Measurements from ENCODE around the gene LCE2D.
"Not testable (repeated sequence)": the region's sequence is repeated elsewhere in the genome, so short reads cannot be mapped to it uniquely, and the experiment has no call there.

The LCE2D gene

GRCh38 chr1:152663098-152663497 is at the start of gene LCE2D:
TSS of gene LCE2D (plus strand) at chr1:152663380. CDS start at chr1:152664106, 726 bp downstream.
- no peak for DNase-seq

GRCh38 chr1:152613511-152613910 is 49.7 kb upstream of the LCE2D start, which contains the start of gene LCE3B:
TSS of gene LCE3B (plus strand) at chr1:152613811. CDS start at chr1:152613811, 0 bp downstream.
- DNase-seq, result no peak

DNA sequence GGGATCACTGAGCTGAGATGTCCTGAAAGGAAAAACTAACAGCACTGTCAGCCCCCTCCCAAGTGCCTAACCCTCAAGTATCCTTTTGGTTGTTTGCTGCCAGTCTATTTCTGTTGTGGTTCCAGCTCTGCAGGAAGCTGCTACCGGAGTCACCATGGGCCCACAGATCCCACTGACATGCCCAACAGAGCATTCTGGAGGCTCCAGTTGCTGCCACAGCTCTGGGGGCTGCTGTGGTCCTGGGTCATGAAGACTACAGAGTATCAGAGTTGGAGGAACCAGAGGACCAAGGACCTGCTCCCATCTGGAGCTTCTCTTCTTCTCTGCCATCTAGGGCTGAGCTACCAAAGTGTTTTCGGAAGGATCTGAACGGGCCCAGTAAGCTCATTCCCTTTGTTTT is 41.2 kb upstream of the LCE2D start:
- no peak for DNase-seq

DNA sequence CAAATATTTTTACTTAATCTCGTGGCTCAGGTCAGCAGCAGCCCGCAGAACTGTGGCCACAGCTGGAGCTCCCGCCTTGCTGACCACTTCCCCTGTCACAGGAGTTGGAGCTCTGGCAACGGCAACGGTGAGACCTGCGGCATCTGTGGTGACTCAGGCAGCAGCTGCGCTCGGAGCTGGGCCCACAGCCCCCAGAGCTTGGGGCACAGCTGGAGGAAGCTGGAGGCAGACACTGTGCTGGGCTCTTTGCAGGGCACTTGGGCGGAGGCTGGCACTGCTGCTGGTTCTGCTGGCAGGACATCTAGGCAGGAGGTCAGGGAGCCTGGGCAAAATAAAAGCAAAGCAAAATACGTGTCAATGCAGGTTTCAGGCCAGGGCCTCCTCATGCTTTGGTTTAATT is 40.4 kb upstream of the LCE2D start, which contains the start of gene LCE3A:
Gene LCE3A, minus strand, starts transcription at position 301 of the 400 bp plus-strand sequence. Its CDS starts 0 bp downstream, at position 301.
- DNase-seq, result no peak

- DNase-seq, result no peak
These were observed 39.9 kb upstream of the LCE2D start for GRCh38 chr1:152623203-152623844.

DNA sequence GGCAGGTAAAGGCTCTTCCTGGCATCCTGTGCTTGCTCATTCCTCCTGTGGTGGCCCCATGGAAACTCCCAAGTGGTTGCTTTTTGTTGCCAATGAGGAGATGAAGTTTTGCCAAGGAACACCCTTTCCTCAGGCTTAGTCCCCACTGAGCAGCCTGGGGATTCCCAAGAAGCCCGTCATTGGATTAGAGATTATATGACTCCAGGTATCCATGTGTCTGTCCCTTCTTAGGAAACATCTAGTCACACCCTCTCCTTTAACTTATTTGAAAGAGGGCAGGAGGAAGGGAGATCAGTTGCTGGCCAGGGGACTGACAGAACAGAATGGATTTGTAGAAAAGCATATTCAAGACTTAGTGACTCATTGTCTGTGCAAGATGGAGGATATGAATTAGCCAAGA is 36.4 kb upstream of the LCE2D start:
- DNase-seq, result no peak

GRCh38 chr1:152630596-152630995 is 32.6 kb upstream of the LCE2D start:
- DNase-seq, result no peak

GRCh38 chr1:152640351-152640750 is 22.8 kb upstream of the LCE2D start:
- no peak for DNase-seq

DNA sequence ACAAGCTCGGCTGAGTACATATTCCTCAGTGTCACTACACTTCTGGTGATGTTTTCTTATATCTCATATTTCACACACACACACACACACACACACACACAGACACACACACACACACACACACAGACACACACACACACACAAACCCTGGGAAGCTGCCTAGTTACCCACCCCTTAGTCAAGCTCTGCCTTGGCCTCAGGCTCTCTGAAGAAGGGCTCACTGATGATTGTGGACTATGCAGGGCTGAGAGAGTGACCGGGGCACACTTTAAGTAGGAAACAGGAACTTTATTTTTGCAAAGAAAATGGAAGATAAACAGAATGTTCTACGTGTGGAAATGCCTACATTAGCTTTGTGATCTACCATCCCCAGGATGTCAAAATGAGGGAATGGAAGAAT is 19.2 kb upstream of the LCE2D start:
- DNase-seq, result no peak

GRCh38 chr1:152645146-152645545 is 18.0 kb upstream of the LCE2D start:
- no peak for DNase-seq

DNA sequence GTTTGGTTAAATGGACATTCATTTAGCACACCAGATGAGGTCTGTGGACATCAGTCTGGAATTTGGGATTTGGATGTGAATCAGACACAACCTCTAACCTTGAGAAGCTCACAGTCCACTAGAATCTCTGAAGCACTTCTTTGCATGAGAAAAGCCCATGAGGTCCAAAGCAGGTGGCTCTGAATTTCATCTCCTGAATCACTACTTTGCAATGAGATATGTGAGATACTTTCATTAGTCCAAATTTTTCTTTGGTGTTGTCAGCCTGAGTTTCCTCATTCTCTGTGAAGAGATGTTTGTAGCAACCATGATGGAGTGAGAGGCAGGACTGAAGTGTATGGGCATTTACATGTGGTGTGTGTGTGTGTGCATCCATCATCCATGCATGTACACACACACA is 16.5 kb upstream of the LCE2D start:
- no peak for DNase-seq

DNA sequence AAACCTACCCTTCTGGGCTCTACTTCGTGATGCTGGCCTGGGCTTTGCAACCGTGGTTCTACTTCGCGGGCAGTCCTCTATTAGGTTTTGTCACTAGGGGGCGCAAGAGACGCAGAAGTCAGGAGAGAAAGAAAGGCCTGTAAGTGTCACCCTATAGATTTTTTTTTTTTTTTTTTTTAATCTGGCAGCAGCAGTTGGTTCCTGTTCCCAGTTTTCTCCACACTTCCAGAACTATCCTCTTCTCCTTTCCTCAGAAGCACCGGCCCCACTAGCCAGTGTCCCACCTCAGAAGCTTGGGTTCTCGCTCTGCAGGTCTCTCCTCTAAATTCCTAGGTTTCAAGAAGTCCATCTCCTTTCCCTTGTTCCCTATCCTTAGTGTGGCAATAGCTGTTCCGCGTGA is 9.1 kb upstream of the LCE2D start:
- DNase-seq, result peak in 29 of 58 donors; percentile 0 to 46 (median 10)

DNA sequence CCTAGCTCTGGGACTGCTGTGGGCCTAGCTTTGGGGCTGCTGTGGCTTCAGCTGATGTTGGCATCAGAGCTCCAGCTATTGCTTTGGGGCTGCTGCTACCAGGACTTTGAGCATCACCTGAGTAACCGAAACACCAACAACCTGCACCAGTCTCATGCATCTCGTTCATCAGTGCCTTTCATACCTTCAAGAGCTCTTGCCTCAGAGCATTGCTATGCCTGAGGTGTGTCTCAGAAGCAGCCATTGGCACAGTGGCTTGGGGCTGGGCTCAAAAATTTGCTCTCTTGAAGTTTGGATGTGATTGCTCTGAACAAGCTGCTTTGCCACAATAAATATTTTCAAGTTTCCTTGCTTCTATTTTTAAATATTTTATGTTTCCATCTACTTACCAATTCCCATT is 6.7 kb upstream of the LCE2D start:
- DNase-seq, result no peak

DNA sequence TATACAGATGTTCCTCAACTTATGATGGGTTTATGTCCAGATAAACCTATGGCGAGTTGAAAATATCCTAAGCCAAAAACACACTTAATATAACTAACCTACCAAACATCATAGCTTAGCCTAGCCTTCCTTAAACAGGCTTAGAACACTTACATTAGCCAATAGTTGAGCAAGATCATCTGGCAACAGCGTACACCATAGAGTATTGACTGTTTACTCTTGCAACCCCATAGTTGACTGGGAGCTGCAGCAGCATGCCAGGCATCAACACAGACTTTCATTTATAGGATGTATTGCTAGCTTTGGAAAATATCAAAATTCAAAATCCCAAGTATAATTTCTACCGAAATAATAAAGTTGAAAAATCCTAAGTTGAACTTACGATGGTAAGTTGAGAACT is 5.5 kb upstream of the LCE2D start:
- no peak for DNase-seq

- DNase-seq, result no peak
These were observed 4.5 kb upstream of the LCE2D start for GRCh38 chr1:152658649-152659048.

DNA sequence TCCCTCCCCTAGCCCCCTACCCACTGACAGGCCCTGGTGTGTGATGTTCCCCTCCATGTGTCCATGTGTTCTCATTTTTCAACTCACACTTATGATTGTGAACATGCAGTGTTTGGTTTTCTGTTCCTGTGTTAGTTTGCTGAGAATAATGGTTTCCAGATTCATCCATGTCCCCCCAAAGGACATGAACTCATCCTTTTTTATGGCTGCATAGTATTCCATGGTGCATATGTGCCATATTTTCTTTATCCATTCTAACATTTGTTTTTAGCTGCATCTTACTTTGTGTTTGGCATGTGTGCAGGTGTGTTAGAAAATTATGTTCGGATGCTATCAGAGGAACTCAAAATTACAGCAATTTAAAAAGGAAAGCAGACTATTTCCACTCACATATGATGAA is 3.0 kb downstream of the LCE2D start:
- DNase-seq, result not testable (repeated sequence)

- peak in 15 of 58 donors; percentile 1 to 66 (median 11) for DNase-seq
These were observed 4.5 kb downstream of the LCE2D start for GRCh38 chr1:152667648-152668047.

DNA sequence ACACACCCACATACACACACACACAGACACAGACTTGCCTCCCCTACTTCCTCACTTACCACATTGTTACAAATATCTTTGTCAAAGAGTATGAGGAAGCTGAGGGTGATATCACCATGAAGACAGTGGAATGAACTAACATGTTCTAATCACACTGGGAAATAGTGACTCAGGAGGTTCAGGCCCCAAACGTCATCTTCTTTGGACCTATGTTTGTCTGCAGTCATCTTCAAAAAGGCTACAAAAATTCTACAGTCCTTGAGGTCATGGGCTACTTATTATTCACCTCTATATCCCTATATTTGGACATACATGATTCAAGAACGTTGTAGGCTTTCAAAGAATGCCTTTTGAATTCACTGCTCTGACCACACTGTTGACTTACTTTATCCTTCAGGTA is 9.8 kb downstream of the LCE2D start:
- no peak for DNase-seq

DNA sequence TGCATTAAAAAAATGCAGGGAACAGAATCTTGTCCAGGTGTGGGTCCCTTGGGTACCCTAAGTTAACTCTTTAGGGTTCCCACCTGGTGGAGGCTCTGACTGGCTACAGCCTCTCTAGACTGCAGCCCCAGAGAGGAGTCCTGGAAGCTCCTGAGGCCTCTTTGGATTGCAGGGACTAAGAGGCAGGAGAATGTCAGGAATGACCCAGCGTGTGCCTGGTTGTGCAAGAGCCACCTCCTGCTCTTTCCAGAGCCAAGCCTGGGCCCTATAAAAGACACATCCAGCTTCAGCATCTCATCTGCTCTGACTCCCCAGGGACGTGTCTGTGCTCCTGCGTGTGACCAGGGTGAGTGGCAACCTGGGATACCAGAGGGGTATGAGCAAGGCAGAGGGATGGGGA is 11.8 kb downstream of the LCE2D start, which contains the start of gene LCE2C:
Gene LCE2C, plus strand, starts transcription at position 297 of the 400 bp plus-strand sequence. CDS start 737 bp downstream, outside the sequence.
- DNase-seq, result not testable (repeated sequence)

DNA sequence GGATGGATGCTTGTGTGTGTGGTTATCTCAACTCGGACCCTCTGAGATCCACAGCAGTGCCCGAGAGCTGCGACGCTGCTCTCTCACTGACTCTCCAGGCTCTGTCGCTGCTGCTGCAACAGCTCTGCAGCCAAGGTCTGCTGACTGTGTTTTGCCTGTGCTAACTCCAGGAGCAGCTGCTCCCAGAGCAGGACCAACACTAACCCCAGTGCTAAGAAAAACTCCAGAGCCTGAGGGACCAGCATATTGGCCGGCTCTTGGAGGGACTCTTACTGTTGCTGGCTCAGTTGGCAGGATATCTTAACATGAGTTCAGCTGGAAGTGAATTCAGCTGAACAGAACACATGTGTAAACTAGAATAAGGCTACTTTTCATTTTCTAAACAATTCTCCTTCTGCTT is 16.3 kb downstream of the LCE2D start:
- peak in 1 of 58 donors; percentile 1 for DNase-seq

DNA sequence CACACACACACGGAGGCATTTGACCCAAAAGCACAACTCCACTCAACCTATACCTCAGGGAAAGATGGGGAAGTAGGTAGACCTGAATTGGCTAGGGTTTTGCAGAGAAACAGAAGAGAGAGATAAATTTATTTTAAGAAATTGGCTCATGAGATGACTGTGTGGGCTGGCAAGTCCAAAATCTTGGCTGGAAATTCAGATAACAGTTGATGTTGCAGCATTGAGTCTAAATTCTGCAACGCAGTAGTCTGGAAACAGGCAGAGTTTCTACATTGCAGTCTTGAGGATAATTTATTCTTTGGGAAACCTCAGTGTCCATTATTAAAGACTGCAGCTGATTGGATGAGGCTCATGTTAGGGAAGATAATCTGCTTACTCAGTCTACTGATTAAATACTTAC is 18.4 kb downstream of the LCE2D start:
- DNase-seq, result peak in 5 of 58 donors; percentile 1 to 21 (median 4)

DNA sequence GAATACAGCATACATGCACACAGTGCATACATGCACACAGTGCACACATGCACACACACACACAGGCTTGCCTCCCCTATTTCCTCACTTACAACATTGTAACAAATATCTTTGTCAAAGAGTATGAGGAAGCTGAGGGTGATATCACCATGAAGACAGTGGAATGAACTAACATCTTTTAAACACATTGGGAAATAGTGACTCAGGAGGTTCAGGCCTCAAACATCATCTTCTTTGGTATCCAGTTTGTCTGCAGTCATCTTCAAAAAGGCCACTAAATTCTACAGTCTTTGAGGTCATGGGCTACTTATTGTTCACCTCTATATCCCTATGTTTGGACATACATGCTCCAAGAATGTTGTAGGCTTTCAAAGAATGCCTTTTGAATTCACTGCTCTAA is 20.7 kb downstream of the LCE2D start:
- DNase-seq, result no peak

- DNase-seq, result not testable (repeated sequence)
These were observed 22.6 kb downstream of the LCE2D start, which contains the start of gene LCE2B for GRCh38 chr1:152685823-152686222. TSS of gene LCE2B (plus strand) at chr1:152686123. CDS start at chr1:152686844, 721 bp downstream.

Data from anterior cingulate cortex (tissue), 58 donors.